Heart left ventricle (tissue), 16 donors: ENCODE measurements around the gene KCNMA1. TPM values are rescaled to one million over a fixed set of nuclear protein-coding genes. Genes with fewer than 3 reads are reported as not detected.

Source experiments
- ATAC-seq, 4 donors: fragments of 200-7000 bp; cut with Tn5 transposase; one replicate each; pipeline ENCODE4 v1.9.1; 2020 to 2022; ENCODE audit warnings: moderate library complexity in 4 of 4, mild to moderate bottlenecking in 3 of 4, moderate number of reproducible peaks in 1 of 4
- DNase-seq, 5 donors: peaks; one replicate each; pipeline ENCODE4 v3.0.0-alpha.2; 2020
- H3K27ac ChIP-seq, 12 donors: fragments of 200-600 bp; sonication (generic) in 4 of 12; one replicate each; pipeline versions ENCODE4 v1.5.0 to v1.8.0; 2016 to 2022; ENCODE audit warnings: mild to moderate bottlenecking in 2 of 12
- H3K27me3 ChIP-seq, 9 donors: fragments of 200-600 bp; sonication (generic) in 2 of 9; one replicate each; pipeline versions ENCODE4 v1.5.1 to v1.8.0; 2016 to 2022; ENCODE audit warnings: mild to moderate bottlenecking in 3 of 9
- H3K36me3 ChIP-seq, 9 donors: fragments of 200-600 bp; sonication (generic) in 2 of 9; one replicate each; pipeline versions ENCODE4 v1.5.0 to v1.8.0; 2018 to 2022; ENCODE audit warnings: mild to moderate bottlenecking in 2 of 9
- H3K4me1 ChIP-seq, 12 donors: fragments of 200-600 bp; sonication (generic) in 4 of 12; one replicate each; pipeline versions ENCODE4 v1.5.0 to v1.8.0; 2016 to 2022; ENCODE audit warnings: mild to moderate bottlenecking in 3 of 12
- H3K4me3 ChIP-seq, 12 donors: fragments of 200-600 bp; sonication (generic) in 4 of 12; one replicate each; pipeline versions ENCODE4 v1.5.0 to v1.8.0; 2017 to 2022; ENCODE audit warnings: mild to moderate bottlenecking in 9 of 12, moderate library complexity in 4 of 12
- H3K9me3 ChIP-seq, 12 donors: fragments of 200-600 bp; sonication (generic) in 4 of 12; one replicate each; pipeline versions ENCODE4 v1.5.0 to v1.8.0; 2016 to 2022; ENCODE audit warnings: mild to moderate bottlenecking in 1 of 12
- CTCF ChIP-seq, 12 donors: fragments of 200-600 bp; sonication (generic) in 4 of 12; IDR thresholded peaks; one replicate each; pipeline versions ENCODE4 v1.5.0 to v1.8.0; 2018 to 2022; ENCODE audit warnings: antibody characterized with exemption in 12 of 12, mild to moderate bottlenecking in 5 of 12
- POLR2A ChIP-seq, 2 donors: fragments of 450-650 bp; IDR thresholded peaks; one replicate each; pipeline ENCODE4 v1.6.1; 2017; ENCODE audit warnings: antibody characterized with exemption in 2 of 2, mild to moderate bottlenecking in 2 of 2, moderate library complexity in 2 of 2
- WGBS, 4 donors: extraction: QIAGEN DNeasy Blood & Tissue Kit in 2 of 4; methylation state at CpG; one replicate each; pipeline versions ENCODE4 v1.1.5 to v1.1.7; 2013 to 2018; 5-methylcytosine and 5-hydroxymethylcytosine counted together
- intact Hi-C, 10 donors: fragments of 100-400 bp; cut with DNase I; formaldehyde crosslinking; loops; one replicate each; pipeline versions ENCODE4 v1.11.1 to v1.14.2; 2022
- polyA plus RNA-seq, 2 donors: library from polyadenylated mRNA; stranded (reverse); fragments of 200-250 nt; gene quantifications; one replicate each; pipeline ENCODE4 v1.2.3, GENCODE V29; 2013
- total RNA-seq, 9 donors: library from RNA; depleted of rRNA in 2 of 9; stranded (reverse); fragments of >200 nt in 2 of 9; fragmentation: NEBNext Ultra II Directional in 3 of 9; extraction: Animal tissue kit (Norgen Biotek cat#: 25700) in 3 of 9; gene quantifications; one replicate each; pipeline versions ENCODE4 v1.1.0 to v1.2.4, GENCODE V29; 2016 to 2023
- donor health status: ischemic (EF 13 %, LVEDD 7.1; RV severe dilation, severe dysfunction).
- donor health status: healthy with polysubstance abuse.
- donor health status: DM: no; HTN: yes; CAD: no.
- donor health status: DM: no; HTN: no; CAD: no.
- donor health status: ischemic (EF 25% LVEDD 6.9; RV normal size, moderate dysfunction).
- donor health status: ischemic (EF 25% LVEDD 5.7; RV mildly dilated, moderate dysfunction).
- donor health status: healthy.
- donor health status: DM: yes; HTN: yes; CAD: no.
- donor health status: ischemic (EF 35%, LVEDD 5.7; RV mildly dilated, moderate dysfunction).
- donor health status: nonischemic (EF 11% LVEDD 7.7; RV severe dilation, severe dysfunction).
- donor health status: DM: yes; HTN: yes; CAD: no.
- donor health status: PGD.
- donor health status: ischemic (EF 29% LVEDD 5.4; RV normal size, mild dysfunction).
- donor health status: nonischemic (EF 23%, LVEDD 6.1; RV moderate dilation, normal function).

KCNMA1 gene
- total and polyA plus RNA-seq, 11 donors = 0.39 to 8.7 (median 1.7) TPM

- DNase-seq (no peak), ATAC-seq (no peak)
- H3K27me3 ChIP-seq = peaks cover under 1 to 54% (median 11%) of the 10 kb centered on the region in 9 donors
- no peaks in the 10 kb centered on the region for H3K36me3 ChIP-seq
- intact Hi-C loops = no loop called here
- no peaks in the 10 kb centered on the region for H3K9me3 ChIP-seq
- peaks cover 0 to 19% (median 0%) of the 10 kb centered on the region in 12 donors for H3K4me1 ChIP-seq
- WGBS, 4 donors = 73 to 85% (median 77%) methylated on average over 7 of the region's 7 CpGs
- H3K4me3 ChIP-seq = no peak overlapping the region
- H3K27ac ChIP-seq = peak overlapping the region in 1 of 12 donors; percentile 88
- TF ChIP-seq POLR2A (IDR thresholded peaks at IDR 0.05) (no peak), CTCF (IDR thresholded peaks at IDR 0.05) (no peak)
These were observed 6.4 kb downstream of the KCNMA1 start for GRCh38 chr10:77631241-77631640.

- peaks cover 0 to 47% (median 4%) of the 10 kb centered on the region in 9 donors for H3K27me3 ChIP-seq
- H3K4me1 ChIP-seq = peaks cover 0 to 23% (median 0%) of the 10 kb centered on the region in 12 donors
- H3K36me3 ChIP-seq = no peaks in the 10 kb centered on the region
- H3K4me3 ChIP-seq = no peak overlapping the region
- ATAC-seq (no peak), DNase-seq (no peak)
- H3K27ac ChIP-seq = peak overlapping the region in 1 of 12 donors; percentile 88
- 73 to 80% (median 76%) methylated on average over 5 of the region's 5 CpGs for WGBS, 4 donors
- TF ChIP-seq POLR2A (IDR thresholded peaks at IDR 0.05) (no peak), CTCF (IDR thresholded peaks at IDR 0.05) (no peak)
- no peaks in the 10 kb centered on the region for H3K9me3 ChIP-seq
- intact Hi-C loops = no loop called here
These were observed 7.1 kb downstream of the KCNMA1 start for GRCh38 chr10:77630507-77630848.

GRCh38 chr10:77629775-77630506 lies 7.7 kb downstream of the KCNMA1 start:
- H3K27me3 ChIP-seq = peaks cover 0 to 41% (median 0%) of the 10 kb centered on the region in 9 donors
- no peaks in the 10 kb centered on the region for H3K36me3 ChIP-seq
- DNase-seq (no peak), ATAC-seq (no peak)
- H3K27ac ChIP-seq = peak overlapping the region in 1 of 12 donors; percentile 88
- peaks cover 0 to 27% (median 0%) of the 10 kb centered on the region in 12 donors for H3K4me1 ChIP-seq
- H3K4me3 ChIP-seq = no peak overlapping the region
- no peak for TF ChIP-seq POLR2A (IDR thresholded peaks at IDR 0.05)
- no peak for TF ChIP-seq CTCF (IDR thresholded peaks at IDR 0.05)
- intact Hi-C loops = no loop called here
- H3K9me3 ChIP-seq = no peaks in the 10 kb centered on the region
- 76 to 90% (median 82%) methylated on average over 11 of the region's 11 CpGs for WGBS, 4 donors

GRCh38 chr10:77628906-77629730 lies 8.5 kb downstream of the KCNMA1 start:
- Histone ChIP-seq H3K4me3 (no peak overlapping the region), H3K4me1 (peaks cover 0 to 32% (median 0%) of the 10 kb centered on the region in 12 donors), H3K27ac (peak overlapping the region in 1 of 12 donors; percentile 88), H3K9me3 (no peaks in the 10 kb centered on the region), H3K27me3 (peaks cover 0 to 35% (median 0%) of the 10 kb centered on the region in 9 donors), H3K36me3 (no peaks in the 10 kb centered on the region)
- 75 to 82% (median 78%) methylated on average over 8 of the region's 8 CpGs for WGBS, 4 donors
- DNase-seq = no peak
- intact Hi-C loops = no loop called here
- ATAC-seq = no peak
- TF ChIP-seq CTCF (IDR thresholded peaks at IDR 0.05) (no peak), POLR2A (IDR thresholded peaks at IDR 0.05) (no peak)
